PFSK-1 (cell line): ENCODE results near the gene NRSN2.
A peak's percentile ranks its signal among the peaks of the same experiment; 100 is the strongest.

Source experiments
- FOXP2 ChIP-seq: optimal IDR thresholded peaks from 2 replicates; pipeline ENCODE3; 2011; ENCODE audit warnings: borderline replicate concordance, control low read depth, inconsistent platforms; ENCODE audit not compliant: insufficient read depth; ENCODE audit errors: extremely low read length, extremely low read depth
- POLR2AphosphoS5 ChIP-seq: IDR thresholded peaks from 2 replicates; pipeline ENCODE4 v1.6.1; 2012; ENCODE audit warnings: low read depth, mild to moderate bottlenecking, control low read depth, low read length, moderate library complexity
- SIN3A ChIP-seq: IDR thresholded peaks from 2 replicates; pipeline ENCODE4 v1.6.1; 2012; ENCODE audit warnings: mild to moderate bottlenecking, low read length, moderate library complexity, borderline replicate concordance; ENCODE audit not compliant: insufficient read depth
- TAF1 ChIP-seq: IDR thresholded peaks from 2 replicates; pipeline ENCODE4 v1.6.1; 2012; ENCODE audit warnings: low read length, control low read depth, borderline replicate concordance; ENCODE audit not compliant: insufficient read depth
- TF ChIP-seq, protein P1 (sequence below), 2 experiments: IDR thresholded peaks; 2 replicates each; pipeline versions ENCODE4 v1.6.1 to v1.8.0; 2011 to 2012; ENCODE audit warnings: low read depth in 2 of 2, low read length in 2 of 2, control low read depth in 1 of 2, inconsistent platforms in 1 of 2, mild to moderate bottlenecking in 1 of 2, moderate library complexity in 1 of 2; ENCODE audit not compliant: insufficient read depth in 1 of 2

NRSN2 gene

DNA sequence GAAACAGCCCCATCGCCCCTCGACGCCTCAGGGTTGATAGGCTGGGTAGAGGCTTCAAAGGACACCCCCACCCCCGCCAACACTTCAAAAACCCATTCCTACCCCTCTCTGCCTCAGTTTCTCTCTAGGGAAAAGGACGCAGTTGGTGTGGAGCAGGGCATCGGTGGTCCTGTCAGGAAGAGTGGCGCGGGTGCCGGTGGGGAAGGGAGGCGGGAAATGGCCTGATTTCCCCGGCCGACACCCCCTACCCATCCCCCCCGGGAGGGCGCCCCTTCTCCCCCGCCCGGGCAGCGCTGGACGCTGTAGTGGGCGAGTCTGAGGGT is 367 bp downstream of the NRSN2 start:
- no peak for TF ChIP-seq SIN3A
- peak; percentile 75; the same call in 1 of the 2 replicates for TF ChIP-seq POLR2AphosphoS5
- TF ChIP-seq FOXP2: no peak
- no peak for TF ChIP-seq TAF1
- TF ChIP-seq, protein P1, sequence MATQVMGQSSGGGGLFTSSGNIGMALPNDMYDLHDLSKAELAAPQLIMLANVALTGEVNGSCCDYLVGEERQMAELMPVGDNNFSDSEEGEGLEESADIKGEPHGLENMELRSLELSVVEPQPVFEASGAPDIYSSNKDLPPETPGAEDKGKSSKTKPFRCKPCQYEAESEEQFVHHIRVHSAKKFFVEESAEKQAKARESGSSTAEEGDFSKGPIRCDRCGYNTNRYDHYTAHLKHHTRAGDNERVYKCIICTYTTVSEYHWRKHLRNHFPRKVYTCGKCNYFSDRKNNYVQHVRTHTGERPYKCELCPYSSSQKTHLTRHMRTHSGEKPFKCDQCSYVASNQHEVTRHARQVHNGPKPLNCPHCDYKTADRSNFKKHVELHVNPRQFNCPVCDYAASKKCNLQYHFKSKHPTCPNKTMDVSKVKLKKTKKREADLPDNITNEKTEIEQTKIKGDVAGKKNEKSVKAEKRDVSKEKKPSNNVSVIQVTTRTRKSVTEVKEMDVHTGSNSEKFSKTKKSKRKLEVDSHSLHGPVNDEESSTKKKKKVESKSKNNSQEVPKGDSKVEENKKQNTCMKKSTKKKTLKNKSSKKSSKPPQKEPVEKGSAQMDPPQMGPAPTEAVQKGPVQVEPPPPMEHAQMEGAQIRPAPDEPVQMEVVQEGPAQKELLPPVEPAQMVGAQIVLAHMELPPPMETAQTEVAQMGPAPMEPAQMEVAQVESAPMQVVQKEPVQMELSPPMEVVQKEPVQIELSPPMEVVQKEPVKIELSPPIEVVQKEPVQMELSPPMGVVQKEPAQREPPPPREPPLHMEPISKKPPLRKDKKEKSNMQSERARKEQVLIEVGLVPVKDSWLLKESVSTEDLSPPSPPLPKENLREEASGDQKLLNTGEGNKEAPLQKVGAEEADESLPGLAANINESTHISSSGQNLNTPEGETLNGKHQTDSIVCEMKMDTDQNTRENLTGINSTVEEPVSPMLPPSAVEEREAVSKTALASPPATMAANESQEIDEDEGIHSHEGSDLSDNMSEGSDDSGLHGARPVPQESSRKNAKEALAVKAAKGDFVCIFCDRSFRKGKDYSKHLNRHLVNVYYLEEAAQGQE (IDR thresholded peaks at IDR 0.05; ENCODE audit: insufficient read depth in 1 of 2, low read depth in 2 of 2, low read length in 2 of 2): no peak

DNA sequence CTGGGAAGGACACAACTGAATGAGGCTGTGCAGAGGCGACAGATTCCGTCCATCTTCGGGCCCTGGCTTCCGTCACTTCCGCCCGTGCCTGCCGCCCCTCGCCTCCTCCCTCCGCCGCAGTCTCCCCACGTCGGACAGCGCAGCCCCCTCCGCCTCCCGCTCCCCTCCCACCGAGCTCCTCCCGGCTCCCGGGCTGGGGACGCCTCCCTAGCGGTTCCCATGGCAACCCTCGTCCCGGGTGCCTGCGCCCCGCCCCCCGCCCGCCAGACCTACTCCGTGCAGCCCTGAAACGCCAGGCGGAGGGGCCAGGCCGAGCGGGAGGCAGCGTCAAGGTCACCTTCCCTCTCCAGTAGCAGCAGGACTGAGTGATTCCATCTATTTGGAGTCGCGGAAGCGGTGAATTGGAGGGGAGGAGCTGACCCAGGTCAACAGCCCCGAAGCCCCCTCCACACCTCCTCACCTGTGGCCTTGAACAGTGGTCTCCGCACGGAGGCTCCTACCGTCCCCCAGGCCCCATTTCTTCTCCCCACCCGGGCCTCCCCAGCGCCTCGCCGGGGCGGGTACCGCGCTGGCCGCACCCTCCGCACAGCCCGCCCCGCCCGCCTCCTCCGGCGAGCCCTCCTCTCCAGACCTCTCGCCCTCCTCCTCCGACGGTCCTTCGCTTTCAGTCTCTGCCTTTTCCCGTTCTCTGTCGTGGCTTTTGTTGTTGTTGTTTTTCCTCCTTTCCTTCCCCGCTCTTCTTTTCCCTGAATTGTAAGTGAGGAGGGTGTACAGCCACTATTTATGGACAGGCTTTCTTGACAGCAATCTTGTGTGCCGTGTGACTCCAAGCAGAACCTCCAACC is 951 bp downstream of the NRSN2 start:
- TF ChIP-seq SIN3A (peak; percentile 60; the same call in 1 of the 2 replicates), FOXP2 (peak; percentile 96), POLR2AphosphoS5 (peak; percentile 82; the same call in 1 of the 2 replicates), TAF1 (peak; percentile 87; the same call in 1 of the 2 replicates)
- TF ChIP-seq, protein P1 (IDR thresholded peaks at IDR 0.05; ENCODE audit: insufficient read depth in 1 of 2, low read depth in 2 of 2, low read length in 2 of 2): peak; percentile 9 to 60; a peak in 2 of 4 replicates

DNA sequence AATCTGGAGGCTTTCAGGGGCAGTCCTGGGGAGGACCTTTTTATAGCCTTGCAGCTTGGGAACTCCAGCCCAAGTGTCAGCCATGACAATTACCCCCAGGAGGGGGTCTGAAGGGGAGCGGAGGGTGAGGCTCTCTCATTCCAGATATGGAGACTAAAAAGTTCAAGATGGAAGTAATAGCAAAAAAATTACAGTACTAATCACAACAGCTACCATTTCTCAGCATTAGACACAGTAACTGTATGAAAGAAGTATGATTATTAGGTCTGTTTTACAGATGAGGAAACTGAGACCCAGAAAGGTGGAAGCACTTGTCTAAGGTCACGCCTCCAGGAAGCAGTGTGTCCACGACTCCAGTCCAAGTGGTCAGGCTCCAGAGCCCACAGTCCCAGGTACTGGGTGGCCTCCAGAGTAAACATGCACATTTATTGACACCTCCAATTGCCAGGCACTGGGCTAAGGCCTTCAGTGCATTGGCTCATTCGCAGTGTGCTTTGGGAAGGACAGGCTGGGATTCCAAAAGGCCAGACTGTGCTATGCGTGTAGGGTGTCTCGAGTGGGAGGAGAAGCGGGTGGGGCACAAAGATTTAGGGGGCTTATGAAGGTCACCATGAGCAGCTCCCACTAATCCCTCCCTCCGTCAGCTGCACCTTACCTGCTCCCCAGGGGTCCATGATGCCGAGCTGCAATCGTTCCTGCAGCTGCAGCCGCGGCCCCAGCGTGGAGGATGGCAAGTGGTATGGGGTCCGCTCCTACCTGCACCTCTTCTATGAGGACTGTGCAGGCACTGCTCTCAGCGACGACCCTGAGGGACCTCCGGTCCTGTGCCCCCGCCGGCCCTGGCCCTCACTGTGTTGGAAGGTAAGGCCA is 2.3 kb downstream of the NRSN2 start:
- TF ChIP-seq, protein P1 (IDR thresholded peaks at IDR 0.05; ENCODE audit: insufficient read depth in 1 of 2, low read depth in 2 of 2, low read length in 2 of 2): no peak
- TF ChIP-seq SIN3A (no peak), TAF1 (no peak), POLR2AphosphoS5 (no peak), FOXP2 (no peak)

DNA sequence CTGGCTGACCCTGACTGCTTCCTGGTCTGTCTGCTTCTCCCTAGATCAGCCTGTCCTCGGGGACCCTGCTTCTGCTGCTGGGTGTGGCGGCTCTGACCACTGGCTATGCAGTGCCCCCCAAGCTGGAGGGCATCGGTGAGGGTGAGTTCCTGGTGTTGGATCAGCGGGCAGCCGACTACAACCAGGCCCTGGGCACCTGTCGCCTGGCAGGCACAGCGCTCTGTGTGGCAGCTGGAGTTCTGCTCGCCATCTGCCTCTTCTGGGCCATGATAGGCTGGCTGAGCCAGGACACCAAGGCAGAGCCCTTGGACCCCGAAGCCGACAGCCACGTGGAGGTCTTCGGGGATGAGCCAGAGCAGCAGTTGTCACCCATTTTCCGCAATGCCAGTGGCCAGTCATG is 6.3 kb downstream of the NRSN2 start:
- TF ChIP-seq, protein P1 (IDR thresholded peaks at IDR 0.05; ENCODE audit: insufficient read depth in 1 of 2, low read depth in 2 of 2, low read length in 2 of 2): no peak
- no peak for TF ChIP-seq POLR2AphosphoS5
- no peak for TF ChIP-seq SIN3A
- no peak for TF ChIP-seq FOXP2
